GM12875 (cell line): ENCODE measurements around the gene ODAD4.

ENCODE experiments used
- H3K4me3 ChIP-seq: one replicate; pipeline ENCODE4 v1.5.1; 2011; ENCODE audit warnings: low read depth, low read length, control low read depth
- CTCF ChIP-seq: IDR thresholded peaks from 2 replicates; pipeline ENCODE4 v1.5.1; 2011; ENCODE audit warnings: low read depth, mild to moderate bottlenecking, control low read depth, inconsistent platforms, low read length, moderate library complexity, borderline replicate concordance; ENCODE audit not compliant: insufficient read depth

The ODAD4 gene

DNA sequence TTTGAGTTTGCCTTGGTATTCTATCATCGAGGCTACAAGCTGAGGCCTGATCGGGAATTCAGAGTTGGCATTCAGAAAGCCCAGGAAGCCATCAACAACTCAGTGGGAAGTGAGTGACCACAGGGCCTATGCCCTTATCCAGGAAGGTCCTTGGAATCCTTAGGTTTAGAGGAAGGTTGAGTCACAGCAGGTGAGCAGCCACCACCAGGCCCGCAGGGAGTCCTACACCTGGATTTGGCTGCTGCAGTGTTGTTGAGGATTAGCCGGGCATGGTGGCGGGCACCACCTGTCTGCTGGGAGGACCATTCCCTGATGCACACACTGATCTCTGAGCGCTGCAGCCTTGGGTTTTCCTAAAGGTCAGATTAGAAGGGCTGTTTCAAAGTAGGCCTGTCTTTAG, 5.2 kb downstream of the ODAD4 start:
- H3K4me3 ChIP-seq: no peak overlapping the region
- TF ChIP-seq CTCF: no peak

- TF ChIP-seq CTCF: no peak
- H3K4me3 ChIP-seq: no peak overlapping the region
Measured at GRCh38 chr17:41937970-41938954, 7.8 kb downstream of the ODAD4 start.

DNA sequence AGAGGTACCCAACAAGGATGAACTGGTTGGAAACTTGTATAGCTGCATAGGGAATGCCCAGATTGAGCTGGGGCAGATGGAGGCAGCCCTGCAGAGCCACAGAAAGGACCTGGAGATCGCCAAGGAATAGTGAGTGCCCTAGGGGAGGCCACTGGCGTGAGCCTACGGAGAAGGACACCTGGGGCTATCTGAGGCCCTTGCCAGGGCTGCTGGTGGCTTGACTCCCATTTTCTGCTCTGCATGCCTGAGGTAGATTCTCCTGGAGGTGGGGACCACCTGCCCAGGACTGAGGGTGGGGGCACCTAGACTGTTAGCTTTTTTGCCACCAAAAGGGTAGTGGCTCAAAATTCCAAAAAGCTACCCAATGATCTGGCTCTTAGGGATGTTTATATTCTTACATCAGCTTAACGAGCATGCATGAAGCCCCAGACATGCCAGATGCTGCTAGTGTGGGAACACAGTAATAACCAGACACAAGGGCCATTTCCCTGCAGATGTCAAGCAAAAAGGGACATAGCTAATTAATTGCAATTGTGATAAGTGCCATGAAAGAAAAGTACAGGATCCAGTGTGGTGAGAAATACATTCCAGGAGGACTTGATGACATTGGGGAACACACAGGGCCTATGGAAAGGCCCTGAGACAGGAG, 8.8 kb downstream of the ODAD4 start:
- H3K4me3 ChIP-seq: no peak overlapping the region
- TF ChIP-seq CTCF: no peak

GRCh38 chr17:41939693-41940090, 9.3 kb downstream of the ODAD4 start:
- TF ChIP-seq CTCF: no peak
- no peak overlapping the region for H3K4me3 ChIP-seq

GRCh38 chr17:41941168-41941567, 10.8 kb downstream of the ODAD4 start:
- no peak overlapping the region for H3K4me3 ChIP-seq
- no peak for TF ChIP-seq CTCF

GRCh38 chr17:41942626-41943373, 12.4 kb downstream of the ODAD4 start:
- H3K4me3 ChIP-seq: no peak overlapping the region
- TF ChIP-seq CTCF: no peak

DNA sequence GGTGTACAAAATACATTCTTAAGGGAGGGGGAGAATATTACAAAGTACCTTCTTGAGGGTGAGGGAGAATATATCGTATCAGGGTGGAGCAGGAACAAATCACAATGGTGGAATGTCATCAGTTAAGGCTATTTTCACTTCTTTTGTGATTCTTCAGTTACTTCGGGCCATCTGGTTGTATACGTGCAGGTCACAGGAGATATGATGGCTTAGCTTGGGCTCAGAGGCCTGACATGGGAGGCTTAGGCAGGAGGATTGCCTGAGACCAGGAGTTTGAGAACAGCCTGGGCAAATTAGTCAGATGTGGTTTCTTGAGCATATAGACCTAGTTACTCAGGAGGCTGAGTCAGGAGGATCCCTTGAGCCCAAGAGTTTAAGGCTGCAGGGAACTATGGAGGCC, 13.1 kb downstream of the ODAD4 start:
- no peak overlapping the region for H3K4me3 ChIP-seq
- no peak for TF ChIP-seq CTCF
